ENCODE measurements around the gene CYSRT1. TPM values are rescaled to one million over a fixed set of nuclear protein-coding genes. Genes with fewer than 3 reads are reported as not detected.
A peak's percentile ranks its signal among the peaks of the same experiment; 100 is the strongest.

Gene CYSRT1
- total RNA-seq: under 1 TPM in 1 of 2 experiments, not detected in 1; 0.34 TPM

DNA sequence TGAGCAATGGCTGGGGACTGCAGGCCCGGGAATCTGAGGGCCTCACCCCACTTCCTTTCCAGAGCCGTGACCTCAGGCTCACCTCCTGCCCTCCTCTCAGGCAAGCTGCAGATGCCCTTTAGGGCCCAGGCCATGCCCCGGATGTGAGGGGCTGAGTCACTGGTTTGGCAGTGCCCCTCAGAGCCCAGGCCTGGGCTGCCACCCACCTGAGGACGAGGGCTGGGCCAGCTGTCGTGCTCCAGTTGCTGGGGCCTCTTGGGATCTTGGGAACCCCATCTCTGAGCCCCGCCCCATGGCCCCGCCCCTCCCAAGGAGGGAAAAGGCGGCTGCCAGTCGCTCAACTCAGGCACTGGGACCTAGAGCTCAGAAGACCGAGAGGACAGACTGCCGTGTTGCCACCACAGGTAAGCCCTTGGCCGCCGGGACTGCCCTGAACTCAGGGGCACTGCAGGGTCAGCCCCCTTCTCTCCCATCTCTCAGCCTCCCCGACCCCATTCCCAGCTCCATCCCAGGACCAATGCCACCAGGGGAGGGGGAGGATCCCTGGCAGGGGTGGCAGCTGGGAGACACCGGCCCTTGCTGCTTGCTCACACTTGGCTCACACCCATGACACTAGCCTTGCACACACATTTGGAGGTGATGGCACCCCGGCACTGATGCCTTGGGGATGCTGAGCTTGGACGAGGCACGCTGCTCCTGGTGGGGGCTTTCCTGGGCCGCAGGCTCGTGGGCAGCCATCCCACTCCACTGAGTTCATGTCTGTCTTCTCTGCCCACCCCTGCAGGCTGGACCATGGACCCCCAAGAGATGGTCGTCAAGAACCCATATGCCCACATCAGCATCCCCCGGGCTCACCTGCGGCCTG, at the start of gene CYSRT1:
TSS of gene CYSRT1 (plus strand) at position 345 of the 865 bp plus-strand sequence. CDS start at position 793, 448 bp downstream.
- H3K27ac Mint-ChIP-seq: peak within 1 kb of the TSS; percentile 71
- ATAC-seq (peak; percentile 4), DNase-seq (peak; percentile 69)
- TF ChIP-seq, protein P1, sequence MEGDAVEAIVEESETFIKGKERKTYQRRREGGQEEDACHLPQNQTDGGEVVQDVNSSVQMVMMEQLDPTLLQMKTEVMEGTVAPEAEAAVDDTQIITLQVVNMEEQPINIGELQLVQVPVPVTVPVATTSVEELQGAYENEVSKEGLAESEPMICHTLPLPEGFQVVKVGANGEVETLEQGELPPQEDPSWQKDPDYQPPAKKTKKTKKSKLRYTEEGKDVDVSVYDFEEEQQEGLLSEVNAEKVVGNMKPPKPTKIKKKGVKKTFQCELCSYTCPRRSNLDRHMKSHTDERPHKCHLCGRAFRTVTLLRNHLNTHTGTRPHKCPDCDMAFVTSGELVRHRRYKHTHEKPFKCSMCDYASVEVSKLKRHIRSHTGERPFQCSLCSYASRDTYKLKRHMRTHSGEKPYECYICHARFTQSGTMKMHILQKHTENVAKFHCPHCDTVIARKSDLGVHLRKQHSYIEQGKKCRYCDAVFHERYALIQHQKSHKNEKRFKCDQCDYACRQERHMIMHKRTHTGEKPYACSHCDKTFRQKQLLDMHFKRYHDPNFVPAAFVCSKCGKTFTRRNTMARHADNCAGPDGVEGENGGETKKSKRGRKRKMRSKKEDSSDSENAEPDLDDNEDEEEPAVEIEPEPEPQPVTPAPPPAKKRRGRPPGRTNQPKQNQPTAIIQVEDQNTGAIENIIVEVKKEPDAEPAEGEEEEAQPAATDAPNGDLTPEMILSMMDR (IDR thresholded peaks at IDR 0.05): no peak
- peaks cover 1% of the 10 kb centered on the region for H3K27me3 Mint-ChIP-seq
- H3K4me1 Mint-ChIP-seq (ENCODE audit: low read depth): peaks cover 11% of the 10 kb centered on the region
- no peaks in the 10 kb centered on the region for H3K9me3 Mint-ChIP-seq
- ChIA-PET POLR2A (interaction anchor here (1.0 to 1.2 kb wide), 5 partner anchors 16 to 113 kb away, joined by 3 to 4 read pairs (median 3); partner anchors contain the start of gene TUBB4B), CTCF (interaction anchor here (0.9 to 8.9 kb wide), 10 partner anchors 11 to 178 kb away, joined by 3 to 58 read pairs (median 6); partner anchors contain the start of genes NPDC1 and SSNA1)
- peak within 1 kb of the TSS; percentile 80 for H3K4me3 Mint-ChIP-seq
- H3K36me3 Mint-ChIP-seq (ENCODE audit: low read depth): no peaks in the 10 kb centered on the region
- intact Hi-C loops (cut with micrococcal nuclease): loop anchor here (5.0 kb wide), 1 partner anchor 103 kb away; no protein-coding TSS in a partner anchor

GRCh38 chr9:137175345-137175961, 49.5 kb upstream of the CYSRT1 start:
- H3K27ac Mint-ChIP-seq: no peak overlapping the region
- DNase-seq (no peak), ATAC-seq (peak; percentile 29)
- TF ChIP-seq, protein P1 (IDR thresholded peaks at IDR 0.05): peak; percentile 53
- peaks cover 5% of the 10 kb centered on the region for H3K4me1 Mint-ChIP-seq (ENCODE audit: low read depth)
- peaks cover 5% of the 10 kb centered on the region for H3K27me3 Mint-ChIP-seq
- H3K9me3 Mint-ChIP-seq: no peaks in the 10 kb centered on the region
- ChIA-PET POLR2A (interaction anchor here (0.8 to 3.6 kb wide), 4 partner anchors 10 to 47 kb away, joined by 3 to 28 read pairs (median 7); partner anchors contain the start of genes ANAPC2 and SSNA1), CTCF (interaction anchor here (1.0 to 2.2 kb wide), 8 partner anchors 9 to 129 kb away, joined by 3 to 8 read pairs (median 4); partner anchors contain the start of genes MAN1B1 and NPDC1)
- intact Hi-C loops (cut with micrococcal nuclease): loop anchor here (10.0 kb wide), 1 partner anchor 51 kb away; no protein-coding TSS in a partner anchor
- no peaks in the 10 kb centered on the region for H3K36me3 Mint-ChIP-seq (ENCODE audit: low read depth)
- no peak overlapping the region for H3K4me3 Mint-ChIP-seq

GRCh38 chr9:137176302-137177182, 48.4 kb upstream of the CYSRT1 start:
- Mint-ChIP-seq H3K4me1 (ENCODE audit: low read depth) (peaks cover 5% of the 10 kb centered on the region), H3K36me3 (ENCODE audit: low read depth) (no peaks in the 10 kb centered on the region), H3K27me3 (peaks cover 3% of the 10 kb centered on the region), H3K4me3 (no peak overlapping the region), H3K27ac (no peak overlapping the region), H3K9me3 (no peaks in the 10 kb centered on the region)
- ATAC-seq (peak; percentile 52), DNase-seq (no peak)
- intact Hi-C loops (cut with micrococcal nuclease): loop anchor here (10.0 kb wide), 1 partner anchor 52 kb away; no protein-coding TSS in a partner anchor
- CTCF ChIA-PET: interaction anchor here (0.6 to 2.2 kb wide), 14 partner anchors 10 to 130 kb away, joined by 3 to 9 read pairs (median 4); partner anchors contain the start of genes ANAPC2, NPDC1, RNF224 and SSNA1
- POLR2A ChIA-PET: interaction anchor here (1.0 to 3.6 kb wide), 6 partner anchors 8 to 106 kb away, joined by 3 to 28 read pairs (median 3); partner anchors contain the start of genes ANAPC2, SAPCD2 and SSNA1
- TF ChIP-seq, protein P1 (IDR thresholded peaks at IDR 0.05): peak; percentile 56

- intact Hi-C loops (cut with micrococcal nuclease): loop anchor here (10.0 kb wide), 1 partner anchor 54 kb away; no protein-coding TSS in a partner anchor
- no peak overlapping the region for H3K27ac Mint-ChIP-seq
- ChIA-PET POLR2A (interaction anchor here (0.6 to 1.1 kb wide), 4 partner anchors 8 to 29 kb away, joined by 3 to 4 read pairs (median 3); partner anchors contain the start of gene TPRN), CTCF (interaction anchor here (0.9 to 2.0 kb wide), 4 partner anchors 8 to 58 kb away, joined by 3 to 9 read pairs (median 4); partner anchors contain the start of genes LRRC26 and RNF224)
- TF ChIP-seq, protein P1 (IDR thresholded peaks at IDR 0.05): no peak
- peaks cover 5% of the 10 kb centered on the region for H3K4me1 Mint-ChIP-seq (ENCODE audit: low read depth)
- ATAC-seq (no peak), DNase-seq (no peak)
- no peaks in the 10 kb centered on the region for H3K27me3 Mint-ChIP-seq
- H3K9me3 Mint-ChIP-seq: no peaks in the 10 kb centered on the region
- H3K36me3 Mint-ChIP-seq (ENCODE audit: low read depth): peaks cover 4% of the 10 kb centered on the region
- no peak overlapping the region for H3K4me3 Mint-ChIP-seq
These were observed 46.6 kb upstream of the CYSRT1 start for GRCh38 chr9:137178201-137178938.
